Liver (tissue), 3 donors: Measurements from ENCODE around the gene EML5.

ENCODE experiments used
- EGR1 ChIP-seq, 2 donors: IDR thresholded peaks; 2 replicates each; pipeline ENCODE4 v1.6.1; 2016 to 2018; ENCODE audit warnings: antibody characterized with exemption in 2 of 2, low read depth in 2 of 2
- FOXA1 ChIP-seq: IDR thresholded peaks from 2 replicates; pipeline ENCODE4 v1.6.1; 2016; ENCODE audit warnings: antibody characterized with exemption
- GABPA ChIP-seq, 2 donors: IDR thresholded peaks in 1 of 2; conservative IDR thresholded peaks in 1 of 2; 2 replicates each; pipeline ENCODE4 v1.6.1; 2016; ENCODE audit warnings: antibody characterized with exemption in 2 of 2, mild to moderate bottlenecking in 1 of 2, moderate library complexity in 1 of 2
- HNF4G ChIP-seq: IDR thresholded peaks from 2 replicates; pipeline ENCODE4 v1.6.1; 2016; ENCODE audit warnings: antibody characterized with exemption
- JUND ChIP-seq, 2 donors: IDR thresholded peaks; 2 replicates each; pipeline ENCODE4 v1.6.1; 2016; ENCODE audit warnings: antibody characterized with exemption in 2 of 2
- MAX ChIP-seq: IDR thresholded peaks from 2 replicates; pipeline ENCODE4 v1.6.1; 2016; ENCODE audit warnings: antibody characterized with exemption
- NR2F2 ChIP-seq: IDR thresholded peaks from 2 replicates; pipeline ENCODE4 v1.6.1; 2016; ENCODE audit warnings: antibody characterized with exemption
- RAD21 ChIP-seq, 2 donors: IDR thresholded peaks; 2 replicates each; pipeline ENCODE4 v1.6.1; 2016; ENCODE audit warnings: antibody characterized with exemption in 2 of 2, mild to moderate bottlenecking in 2 of 2
- SP1 ChIP-seq: IDR thresholded peaks from 2 replicates; pipeline ENCODE4 v1.6.1; 2018; ENCODE audit warnings: antibody characterized with exemption, mild to moderate bottlenecking
- TF ChIP-seq, protein P1 (sequence below): fragments of 150-350 bp; IDR thresholded peaks from 2 replicates; pipeline ENCODE4 v1.5.1; 2017; ENCODE audit warnings: improper control_type of control experiment, low read depth, low read length; ENCODE audit not compliant: missing input control
- TF ChIP-seq, protein P2 (sequence below): IDR thresholded peaks from 2 replicates; pipeline ENCODE4 v1.6.1; 2016; ENCODE audit warnings: antibody characterized with exemption, mild to moderate bottlenecking
- TF ChIP-seq, protein P3 (sequence below): IDR thresholded peaks from 2 replicates; pipeline ENCODE4 v1.6.1; 2016; ENCODE audit warnings: antibody characterized with exemption
- TF ChIP-seq, protein P4 (sequence below): IDR thresholded peaks from 2 replicates; pipeline ENCODE4 v1.6.1; 2016; ENCODE audit warnings: antibody characterized with exemption
- donor health status: healthy.
- donor health status: healthy.

GRCh38 chr14:88804477-88804876 lies 11.7 kb upstream of the EML5 start:
- TF ChIP-seq, protein P1, sequence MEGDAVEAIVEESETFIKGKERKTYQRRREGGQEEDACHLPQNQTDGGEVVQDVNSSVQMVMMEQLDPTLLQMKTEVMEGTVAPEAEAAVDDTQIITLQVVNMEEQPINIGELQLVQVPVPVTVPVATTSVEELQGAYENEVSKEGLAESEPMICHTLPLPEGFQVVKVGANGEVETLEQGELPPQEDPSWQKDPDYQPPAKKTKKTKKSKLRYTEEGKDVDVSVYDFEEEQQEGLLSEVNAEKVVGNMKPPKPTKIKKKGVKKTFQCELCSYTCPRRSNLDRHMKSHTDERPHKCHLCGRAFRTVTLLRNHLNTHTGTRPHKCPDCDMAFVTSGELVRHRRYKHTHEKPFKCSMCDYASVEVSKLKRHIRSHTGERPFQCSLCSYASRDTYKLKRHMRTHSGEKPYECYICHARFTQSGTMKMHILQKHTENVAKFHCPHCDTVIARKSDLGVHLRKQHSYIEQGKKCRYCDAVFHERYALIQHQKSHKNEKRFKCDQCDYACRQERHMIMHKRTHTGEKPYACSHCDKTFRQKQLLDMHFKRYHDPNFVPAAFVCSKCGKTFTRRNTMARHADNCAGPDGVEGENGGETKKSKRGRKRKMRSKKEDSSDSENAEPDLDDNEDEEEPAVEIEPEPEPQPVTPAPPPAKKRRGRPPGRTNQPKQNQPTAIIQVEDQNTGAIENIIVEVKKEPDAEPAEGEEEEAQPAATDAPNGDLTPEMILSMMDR = no peak
- no peak for TF ChIP-seq JUND (IDR thresholded peaks at IDR 0.05)
- TF ChIP-seq, protein P2, sequence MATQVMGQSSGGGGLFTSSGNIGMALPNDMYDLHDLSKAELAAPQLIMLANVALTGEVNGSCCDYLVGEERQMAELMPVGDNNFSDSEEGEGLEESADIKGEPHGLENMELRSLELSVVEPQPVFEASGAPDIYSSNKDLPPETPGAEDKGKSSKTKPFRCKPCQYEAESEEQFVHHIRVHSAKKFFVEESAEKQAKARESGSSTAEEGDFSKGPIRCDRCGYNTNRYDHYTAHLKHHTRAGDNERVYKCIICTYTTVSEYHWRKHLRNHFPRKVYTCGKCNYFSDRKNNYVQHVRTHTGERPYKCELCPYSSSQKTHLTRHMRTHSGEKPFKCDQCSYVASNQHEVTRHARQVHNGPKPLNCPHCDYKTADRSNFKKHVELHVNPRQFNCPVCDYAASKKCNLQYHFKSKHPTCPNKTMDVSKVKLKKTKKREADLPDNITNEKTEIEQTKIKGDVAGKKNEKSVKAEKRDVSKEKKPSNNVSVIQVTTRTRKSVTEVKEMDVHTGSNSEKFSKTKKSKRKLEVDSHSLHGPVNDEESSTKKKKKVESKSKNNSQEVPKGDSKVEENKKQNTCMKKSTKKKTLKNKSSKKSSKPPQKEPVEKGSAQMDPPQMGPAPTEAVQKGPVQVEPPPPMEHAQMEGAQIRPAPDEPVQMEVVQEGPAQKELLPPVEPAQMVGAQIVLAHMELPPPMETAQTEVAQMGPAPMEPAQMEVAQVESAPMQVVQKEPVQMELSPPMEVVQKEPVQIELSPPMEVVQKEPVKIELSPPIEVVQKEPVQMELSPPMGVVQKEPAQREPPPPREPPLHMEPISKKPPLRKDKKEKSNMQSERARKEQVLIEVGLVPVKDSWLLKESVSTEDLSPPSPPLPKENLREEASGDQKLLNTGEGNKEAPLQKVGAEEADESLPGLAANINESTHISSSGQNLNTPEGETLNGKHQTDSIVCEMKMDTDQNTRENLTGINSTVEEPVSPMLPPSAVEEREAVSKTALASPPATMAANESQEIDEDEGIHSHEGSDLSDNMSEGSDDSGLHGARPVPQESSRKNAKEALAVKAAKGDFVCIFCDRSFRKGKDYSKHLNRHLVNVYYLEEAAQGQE = no peak
- no peak for TF ChIP-seq GABPA (IDR thresholded peaks at IDR 0.05 in 1 of 2, conservative IDR thresholded peaks at IDR 0.05 in 1 of 2)
- TF ChIP-seq RAD21 (IDR thresholded peaks at IDR 0.05) = no peak
- TF ChIP-seq, protein P3, sequence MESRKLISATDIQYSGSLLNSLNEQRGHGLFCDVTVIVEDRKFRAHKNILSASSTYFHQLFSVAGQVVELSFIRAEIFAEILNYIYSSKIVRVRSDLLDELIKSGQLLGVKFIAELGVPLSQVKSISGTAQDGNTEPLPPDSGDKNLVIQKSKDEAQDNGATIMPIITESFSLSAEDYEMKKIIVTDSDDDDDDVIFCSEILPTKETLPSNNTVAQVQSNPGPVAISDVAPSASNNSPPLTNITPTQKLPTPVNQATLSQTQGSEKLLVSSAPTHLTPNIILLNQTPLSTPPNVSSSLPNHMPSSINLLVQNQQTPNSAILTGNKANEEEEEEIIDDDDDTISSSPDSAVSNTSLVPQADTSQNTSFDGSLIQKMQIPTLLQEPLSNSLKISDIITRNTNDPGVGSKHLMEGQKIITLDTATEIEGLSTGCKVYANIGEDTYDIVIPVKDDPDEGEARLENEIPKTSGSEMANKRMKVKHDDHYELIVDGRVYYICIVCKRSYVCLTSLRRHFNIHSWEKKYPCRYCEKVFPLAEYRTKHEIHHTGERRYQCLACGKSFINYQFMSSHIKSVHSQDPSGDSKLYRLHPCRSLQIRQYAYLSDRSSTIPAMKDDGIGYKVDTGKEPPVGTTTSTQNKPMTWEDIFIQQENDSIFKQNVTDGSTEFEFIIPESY = no peak
- TF ChIP-seq HNF4G = no peak
- TF ChIP-seq NR2F2 = no peak
- TF ChIP-seq SP1 = no peak
- no peak for TF ChIP-seq EGR1 (IDR thresholded peaks at IDR 0.05; ENCODE audit: low read depth in 2 of 2)
- no peak for TF ChIP-seq MAX
- no peak for TF ChIP-seq FOXA1
- TF ChIP-seq, protein P4, sequence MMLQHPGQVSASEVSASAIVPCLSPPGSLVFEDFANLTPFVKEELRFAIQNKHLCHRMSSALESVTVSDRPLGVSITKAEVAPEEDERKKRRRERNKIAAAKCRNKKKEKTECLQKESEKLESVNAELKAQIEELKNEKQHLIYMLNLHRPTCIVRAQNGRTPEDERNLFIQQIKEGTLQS = no peak
